PC-9 (cell line): ENCODE data around the gene SUGT1.

Experiments used
- EZH2 ChIP-seq: fragments of 200-600 bp; sonication (generic); IDR thresholded peaks from 2 replicates; pipeline ENCODE4 v1.8.0; 2017; ENCODE audit warnings: antibody characterized with exemption, low read depth
- TF ChIP-seq, protein P1 (sequence below): fragments of 200-600 bp; sonication (generic); conservative IDR thresholded peaks from 2 replicates; pipeline ENCODE4 v1.6.1; 2017; ENCODE audit warnings: mixed run types, antibody characterized with exemption, mild to moderate bottlenecking, moderate library complexity

- TF ChIP-seq, protein P1, sequence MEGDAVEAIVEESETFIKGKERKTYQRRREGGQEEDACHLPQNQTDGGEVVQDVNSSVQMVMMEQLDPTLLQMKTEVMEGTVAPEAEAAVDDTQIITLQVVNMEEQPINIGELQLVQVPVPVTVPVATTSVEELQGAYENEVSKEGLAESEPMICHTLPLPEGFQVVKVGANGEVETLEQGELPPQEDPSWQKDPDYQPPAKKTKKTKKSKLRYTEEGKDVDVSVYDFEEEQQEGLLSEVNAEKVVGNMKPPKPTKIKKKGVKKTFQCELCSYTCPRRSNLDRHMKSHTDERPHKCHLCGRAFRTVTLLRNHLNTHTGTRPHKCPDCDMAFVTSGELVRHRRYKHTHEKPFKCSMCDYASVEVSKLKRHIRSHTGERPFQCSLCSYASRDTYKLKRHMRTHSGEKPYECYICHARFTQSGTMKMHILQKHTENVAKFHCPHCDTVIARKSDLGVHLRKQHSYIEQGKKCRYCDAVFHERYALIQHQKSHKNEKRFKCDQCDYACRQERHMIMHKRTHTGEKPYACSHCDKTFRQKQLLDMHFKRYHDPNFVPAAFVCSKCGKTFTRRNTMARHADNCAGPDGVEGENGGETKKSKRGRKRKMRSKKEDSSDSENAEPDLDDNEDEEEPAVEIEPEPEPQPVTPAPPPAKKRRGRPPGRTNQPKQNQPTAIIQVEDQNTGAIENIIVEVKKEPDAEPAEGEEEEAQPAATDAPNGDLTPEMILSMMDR = no peak
- TF ChIP-seq EZH2 = no peak
Measured at GRCh38 chr13:52673465-52673864, 20.8 kb downstream of the SUGT1 start.
